GM10266 (cell line): Measurements from ENCODE around the gene EVA1B.

Experiments used
- DNase-seq: peaks from one replicate; pipeline ENCODE4 v3.0.0; 2012; ENCODE audit errors: extremely low spot score
- CTCF ChIP-seq: IDR thresholded peaks from 2 replicates; pipeline ENCODE4 v1.5.1; 2012; ENCODE audit warnings: mild to moderate bottlenecking, low read depth; ENCODE audit not compliant: control insufficient read depth, insufficient read depth; ENCODE audit errors: missing control alignments

Gene EVA1B

DNA sequence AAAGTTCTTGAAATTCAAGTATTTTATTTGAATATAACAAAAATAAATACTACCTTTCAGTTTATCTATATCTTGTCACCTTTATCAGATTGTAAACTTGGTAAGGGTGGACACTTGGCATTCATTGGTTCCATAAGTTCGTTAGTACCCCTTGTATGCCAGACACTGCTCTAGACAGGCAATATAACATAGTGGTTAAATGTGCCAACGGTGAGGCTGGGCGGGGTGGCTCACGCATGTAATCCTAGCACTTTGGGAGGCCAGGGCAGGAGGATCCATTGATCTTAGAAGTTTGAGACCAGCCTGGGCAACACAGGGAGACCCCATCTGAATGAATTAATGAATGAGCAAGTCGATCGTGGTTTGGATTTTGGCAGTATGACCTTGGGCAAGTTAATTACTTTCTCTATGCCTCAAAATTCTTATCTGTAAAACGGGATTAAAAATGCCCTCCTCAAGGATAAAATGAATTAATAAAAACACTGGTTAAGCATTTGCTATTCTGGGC, 43.6 kb downstream of the EVA1B start:
- no peak for TF ChIP-seq CTCF
- DNase-seq: no peak

- no peak for DNase-seq
- TF ChIP-seq CTCF: no peak
Measured at GRCh38 chr1:36279110-36279788, 44.2 kb downstream of the EVA1B start.

GRCh38 chr1:36276688-36277087, 46.8 kb downstream of the EVA1B start:
- TF ChIP-seq CTCF: no peak
- no peak for DNase-seq

DNA sequence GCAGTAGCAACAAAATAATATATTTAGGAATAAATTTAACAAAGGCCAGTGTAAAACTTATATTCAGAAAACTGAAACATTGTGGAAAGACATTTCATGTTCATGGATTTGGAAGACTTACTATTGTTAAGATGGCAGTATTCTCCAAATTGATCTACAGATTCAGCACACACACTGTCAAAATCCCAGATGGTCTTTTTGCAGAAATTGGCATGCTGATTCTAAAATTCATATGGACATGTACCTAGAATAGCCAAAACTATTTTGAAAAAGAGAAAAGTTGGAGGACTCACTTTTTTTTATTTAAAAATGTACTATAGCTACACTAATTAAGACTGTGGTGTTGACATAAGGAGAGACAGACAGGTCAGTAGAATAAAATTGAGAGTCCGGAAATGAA, 49.2 kb downstream of the EVA1B start:
- DNase-seq: no peak
- TF ChIP-seq CTCF: no peak

DNA sequence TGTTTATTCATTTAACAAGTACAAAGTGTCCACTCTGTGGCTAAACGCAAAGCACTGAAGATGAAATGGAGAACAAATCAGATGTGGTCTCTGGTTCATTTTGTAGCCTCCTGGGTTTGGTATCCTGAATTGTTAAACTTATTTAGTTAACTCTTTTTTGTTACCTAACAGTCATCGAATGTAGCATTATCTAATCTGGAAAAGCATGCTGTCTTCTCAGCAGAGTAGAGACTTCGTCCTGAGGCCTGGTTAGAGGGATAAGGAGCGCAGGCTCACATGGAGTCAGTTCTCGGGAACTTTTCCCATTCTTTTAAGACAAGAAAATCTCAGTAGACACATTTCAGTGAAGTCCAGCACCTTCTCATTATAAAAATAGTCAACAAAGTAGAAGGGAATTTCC, 50.4 kb downstream of the EVA1B start:
- no peak for DNase-seq
- TF ChIP-seq CTCF: no peak
